ENCODE results near the gene ATP8A2. TPM values are rescaled to one million over a fixed set of nuclear protein-coding genes. Genes with fewer than 3 reads are reported as not detected.

The ATP8A2 gene
- total and polyA plus RNA-seq, 2 of the 4 experiments (the other 2 are of a cell fraction) = 0.02 to 0.18 TPM

DNA sequence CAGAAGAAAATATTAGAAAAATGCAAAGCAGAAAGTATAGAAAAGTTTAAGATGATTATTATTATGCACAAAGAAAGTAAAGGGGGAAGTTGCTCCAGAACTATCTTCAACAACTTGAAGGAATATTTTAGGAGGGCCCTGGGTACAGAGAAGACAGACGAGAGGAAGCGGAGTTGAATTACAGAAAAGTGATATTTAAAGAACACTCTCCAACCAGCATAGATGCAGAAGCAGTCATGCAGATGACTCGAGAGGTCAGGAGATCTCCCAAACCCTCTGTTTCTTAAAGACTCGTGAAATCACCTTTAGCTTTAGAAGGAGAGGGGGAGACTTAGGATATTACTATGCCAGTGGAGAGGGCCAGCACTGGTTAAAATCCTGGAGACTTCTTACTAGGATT, 688.6 kb downstream of the ATP8A2 start:
- BruUV-seq (replicated peaks) = no TSS peak
- intact Hi-C loops (cut with micrococcal nuclease) (loop anchor here (5.0 kb wide), 1 partner anchor 78 kb away; no protein-coding TSS in a partner anchor), dilution Hi-C loops (cut with HindIII; ENCODE audit: low sequenced_read_pairs, unreplicated experiment) (no loop called here), in situ Hi-C loops (cut with MboI; ENCODE audit: low sequenced_read_pairs) (loop anchor here (10.0 kb wide), 1 partner anchor 226 kb away; no protein-coding TSS in a partner anchor)
- Histone ChIP-seq H2AK9ac (replicated peaks; ENCODE audit: low read depth, low read length, poor library complexity) (no peak overlapping the region), H3K9ac (ENCODE audit: low read depth, low read length) (no peak overlapping the region), H3K14ac (replicated peaks; ENCODE audit: low read depth, low read length) (no peak overlapping the region), H3K18ac (ENCODE audit: low read depth, low read length) (no peak overlapping the region), H3K4me1 (ENCODE audit: control insufficient read depth, insufficient read depth, low read length) (no peaks in the 10 kb centered on the region), H3K9me3 (ENCODE audit: control insufficient read depth, insufficient read depth, low read length) (no peaks in the 10 kb centered on the region), H3K9me1 (ENCODE audit: insufficient read depth, low read length) (no peaks in the 10 kb centered on the region), H2BK5ac (ENCODE audit: low read depth, low read length, poor library complexity, severe bottlenecking) (no peak overlapping the region), H2AK5ac (ENCODE audit: low read depth, low read length) (no peak overlapping the region), H3K56ac (ENCODE audit: extremely low read depth, insufficient read depth, low read length) (no peak overlapping the region), H3K4ac (ENCODE audit: low read depth, low read length) (no peak overlapping the region), H3K27me3 (ENCODE audit: control insufficient read depth, insufficient read depth, low read length) (no peaks in the 10 kb centered on the region; the same call in 1 of the 2 replicates), H2BK15ac (ENCODE audit: low read depth, low read length) (no peak overlapping the region), H3K23ac (ENCODE audit: low read depth, low read length) (no peak overlapping the region), H4K91ac (ENCODE audit: insufficient read depth, low read depth, low read length) (no peak overlapping the region), H4K5ac (ENCODE audit: low read depth, low read length) (no peak overlapping the region), H3K36me3 (ENCODE audit: control insufficient read depth, insufficient read depth, low read length) (no peaks in the 10 kb centered on the region), H4K20me1 (ENCODE audit: insufficient read depth, low read length) (no peaks in the 10 kb centered on the region), H3K4me2 (ENCODE audit: low read depth, low read length) (no peak overlapping the region), H3K27ac (ENCODE audit: insufficient read depth, low read length) (no peak overlapping the region), H3K79me1 (ENCODE audit: low read depth in 1 of 2, low read length in 2 of 2) (no peaks in the 10 kb centered on the region), H2BK20ac (ENCODE audit: low read depth, low read length) (no peak overlapping the region), H2AFZ (replicated peaks; ENCODE audit: low read length, poor library complexity) (no peak overlapping the region), H3K4me3 (ENCODE audit: insufficient read depth, low read depth, low read length) (no peak overlapping the region), H4K8ac (ENCODE audit: low read depth in 2 of 2, low read length in 2 of 2) (no peak overlapping the region), H2BK120ac (ENCODE audit: low read depth, low read length) (no peak overlapping the region)
- POLR2A ChIA-PET (ENCODE audit: unreplicated experiment) = no interaction called here
- TF ChIP-seq SMC3 (IDR thresholded peaks at IDR 0.05; ENCODE audit: low read depth, low read length) (no peak), FOS (IDR thresholded peaks at IDR 0.05; ENCODE audit: low read depth, low read length) (no peak), RFX5 (IDR thresholded peaks at IDR 0.05; ENCODE audit: low read depth, low read length) (no peak), BHLHE40 (IDR thresholded peaks at IDR 0.05; ENCODE audit: low read depth, low read length) (no peak), RCOR1 (IDR thresholded peaks at IDR 0.05; ENCODE audit: insufficient replicate concordance, low read length) (no peak), POLR2A (IDR thresholded peaks at IDR 0.05; ENCODE audit: low read depth, low read length) (no peak), MAZ (IDR thresholded peaks at IDR 0.05; ENCODE audit: borderline replicate concordance, low read depth, low read length) (no peak), MXI1 (IDR thresholded peaks at IDR 0.05; ENCODE audit: borderline replicate concordance, low read depth, low read length) (no peak), MAFK (IDR thresholded peaks at IDR 0.05; ENCODE audit: low read depth, low read length) (no peak), NFE2L2 (IDR thresholded peaks at IDR 0.05; ENCODE audit: low read depth, low read length) (no peak), CHD1 (IDR thresholded peaks at IDR 0.05; ENCODE audit: low read depth, low read length) (no peak), RAD21 (IDR thresholded peaks at IDR 0.05; ENCODE audit: low read length) (no peak), CEBPB (IDR thresholded peaks at IDR 0.05; ENCODE audit: low read depth, low read length) (no peak)
- TF ChIP-seq, protein P1, sequence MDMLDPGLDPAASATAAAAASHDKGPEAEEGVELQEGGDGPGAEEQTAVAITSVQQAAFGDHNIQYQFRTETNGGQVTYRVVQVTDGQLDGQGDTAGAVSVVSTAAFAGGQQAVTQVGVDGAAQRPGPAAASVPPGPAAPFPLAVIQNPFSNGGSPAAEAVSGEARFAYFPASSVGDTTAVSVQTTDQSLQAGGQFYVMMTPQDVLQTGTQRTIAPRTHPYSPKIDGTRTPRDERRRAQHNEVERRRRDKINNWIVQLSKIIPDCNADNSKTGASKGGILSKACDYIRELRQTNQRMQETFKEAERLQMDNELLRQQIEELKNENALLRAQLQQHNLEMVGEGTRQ (IDR thresholded peaks at IDR 0.05; ENCODE audit: low read depth, low read length) = no peak
- TF ChIP-seq, protein P2, sequence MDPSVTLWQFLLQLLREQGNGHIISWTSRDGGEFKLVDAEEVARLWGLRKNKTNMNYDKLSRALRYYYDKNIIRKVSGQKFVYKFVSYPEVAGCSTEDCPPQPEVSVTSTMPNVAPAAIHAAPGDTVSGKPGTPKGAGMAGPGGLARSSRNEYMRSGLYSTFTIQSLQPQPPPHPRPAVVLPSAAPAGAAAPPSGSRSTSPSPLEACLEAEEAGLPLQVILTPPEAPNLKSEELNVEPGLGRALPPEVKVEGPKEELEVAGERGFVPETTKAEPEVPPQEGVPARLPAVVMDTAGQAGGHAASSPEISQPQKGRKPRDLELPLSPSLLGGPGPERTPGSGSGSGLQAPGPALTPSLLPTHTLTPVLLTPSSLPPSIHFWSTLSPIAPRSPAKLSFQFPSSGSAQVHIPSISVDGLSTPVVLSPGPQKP (IDR thresholded peaks at IDR 0.05; ENCODE audit: borderline replicate concordance, low read depth, low read length) = no peak
- TF ChIP-seq, protein P3, sequence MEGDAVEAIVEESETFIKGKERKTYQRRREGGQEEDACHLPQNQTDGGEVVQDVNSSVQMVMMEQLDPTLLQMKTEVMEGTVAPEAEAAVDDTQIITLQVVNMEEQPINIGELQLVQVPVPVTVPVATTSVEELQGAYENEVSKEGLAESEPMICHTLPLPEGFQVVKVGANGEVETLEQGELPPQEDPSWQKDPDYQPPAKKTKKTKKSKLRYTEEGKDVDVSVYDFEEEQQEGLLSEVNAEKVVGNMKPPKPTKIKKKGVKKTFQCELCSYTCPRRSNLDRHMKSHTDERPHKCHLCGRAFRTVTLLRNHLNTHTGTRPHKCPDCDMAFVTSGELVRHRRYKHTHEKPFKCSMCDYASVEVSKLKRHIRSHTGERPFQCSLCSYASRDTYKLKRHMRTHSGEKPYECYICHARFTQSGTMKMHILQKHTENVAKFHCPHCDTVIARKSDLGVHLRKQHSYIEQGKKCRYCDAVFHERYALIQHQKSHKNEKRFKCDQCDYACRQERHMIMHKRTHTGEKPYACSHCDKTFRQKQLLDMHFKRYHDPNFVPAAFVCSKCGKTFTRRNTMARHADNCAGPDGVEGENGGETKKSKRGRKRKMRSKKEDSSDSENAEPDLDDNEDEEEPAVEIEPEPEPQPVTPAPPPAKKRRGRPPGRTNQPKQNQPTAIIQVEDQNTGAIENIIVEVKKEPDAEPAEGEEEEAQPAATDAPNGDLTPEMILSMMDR (conservative IDR thresholded peaks at IDR 0.05; ENCODE audit: low read depth, low read length) = no peak
- DNase-seq = no peak
- CTCF ChIA-PET = no interaction called here
- no peak for ATAC-seq (ENCODE audit: low read depth)
- WGBS, 2 experiments (ENCODE audit: extremely low coverage in 2 of 2, insufficient read length in 1 of 2) = no CpG with 5 or more reads among the region's 4 CpGs
